ENCODE results near the gene NOM1.
"Not testable (repeated sequence)": the region's sequence is repeated elsewhere in the genome, so short reads cannot be mapped to it uniquely, and the experiment has no call there.

Gene NOM1

GRCh38 chr7:156919132-156919713 lies 30.3 kb upstream of the NOM1 start:
- no peak for TF ChIP-seq ZFX (IDR thresholded peaks at IDR 0.05)
- no peak for TF ChIP-seq CTCF (conservative IDR thresholded peaks at IDR 0.05)
- H3K27ac ChIP-seq, result no peak overlapping the region

DNA sequence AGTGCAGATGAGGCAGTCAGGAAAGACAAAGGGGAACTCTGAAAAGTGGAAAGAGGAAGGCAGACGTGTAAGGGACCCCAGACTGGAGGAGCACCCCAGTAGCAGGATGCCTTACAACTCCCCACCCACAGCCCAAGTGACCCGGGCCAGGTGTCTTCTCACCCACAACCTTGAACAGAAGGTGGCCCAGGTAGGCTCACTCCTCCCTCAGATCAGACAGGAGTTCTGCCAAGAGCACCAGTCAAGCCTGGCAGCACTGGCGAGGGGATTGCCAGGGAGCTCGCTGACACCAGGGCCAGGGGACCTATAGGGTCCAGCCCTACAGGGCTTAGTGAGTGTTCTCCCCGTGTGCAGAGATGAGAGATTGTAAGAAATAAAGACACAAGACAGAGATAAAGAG lies 29.4 kb upstream of the NOM1 start:
- no peak for TF ChIP-seq ZFX (IDR thresholded peaks at IDR 0.05)
- TF ChIP-seq CTCF (conservative IDR thresholded peaks at IDR 0.05), result no peak
- H3K27ac ChIP-seq, result no peak overlapping the region

DNA sequence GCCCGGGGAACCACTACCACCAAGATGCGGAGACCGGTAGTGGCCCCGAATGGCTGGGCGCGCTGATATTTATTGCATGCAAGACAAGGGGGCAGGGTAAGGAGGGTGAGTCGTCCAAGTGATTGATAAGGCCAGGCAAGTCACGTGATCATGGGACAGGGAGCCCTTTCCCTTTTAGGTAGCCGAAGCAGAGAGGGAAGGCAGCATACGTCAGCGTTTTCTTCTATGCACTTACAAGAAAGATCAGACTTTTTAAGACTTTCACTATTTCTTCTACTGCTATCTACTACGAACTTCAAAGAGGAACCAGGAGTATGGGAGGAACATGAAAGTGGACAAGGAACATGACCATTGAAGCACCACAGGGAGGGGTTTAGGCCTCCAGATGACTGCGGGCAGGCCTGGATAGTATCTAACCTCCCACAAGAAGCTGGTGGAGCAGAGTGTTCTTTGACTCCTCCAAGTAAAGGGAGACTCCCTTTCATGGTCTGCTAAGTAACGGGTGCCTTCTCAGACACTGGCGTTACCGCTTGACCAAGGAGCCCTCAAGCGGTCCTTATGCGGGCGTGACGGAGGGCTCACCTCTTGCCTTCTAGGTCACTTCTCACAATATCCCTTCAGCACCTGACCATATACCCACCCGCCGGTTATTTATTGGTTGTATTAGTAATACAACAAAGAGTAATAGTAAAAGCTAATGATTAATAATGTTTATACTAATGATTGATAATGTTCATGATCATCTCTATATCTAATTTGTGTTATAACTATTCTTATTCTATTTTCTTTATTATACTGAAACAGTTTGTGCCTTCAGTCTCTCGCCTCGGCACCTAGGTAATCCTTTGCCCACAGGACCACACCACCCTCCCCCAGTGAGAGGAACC lies 28.8 kb upstream of the NOM1 start:
- not testable (repeated sequence) for H3K27ac ChIP-seq

- H3K27ac ChIP-seq, result not testable (repeated sequence)
Measured at GRCh38 chr7:156922304-156922703, 27.2 kb upstream of the NOM1 start.

- H3K27ac ChIP-seq, result not testable (repeated sequence)
Measured at GRCh38 chr7:156925821-156926220, 23.7 kb upstream of the NOM1 start.

DNA sequence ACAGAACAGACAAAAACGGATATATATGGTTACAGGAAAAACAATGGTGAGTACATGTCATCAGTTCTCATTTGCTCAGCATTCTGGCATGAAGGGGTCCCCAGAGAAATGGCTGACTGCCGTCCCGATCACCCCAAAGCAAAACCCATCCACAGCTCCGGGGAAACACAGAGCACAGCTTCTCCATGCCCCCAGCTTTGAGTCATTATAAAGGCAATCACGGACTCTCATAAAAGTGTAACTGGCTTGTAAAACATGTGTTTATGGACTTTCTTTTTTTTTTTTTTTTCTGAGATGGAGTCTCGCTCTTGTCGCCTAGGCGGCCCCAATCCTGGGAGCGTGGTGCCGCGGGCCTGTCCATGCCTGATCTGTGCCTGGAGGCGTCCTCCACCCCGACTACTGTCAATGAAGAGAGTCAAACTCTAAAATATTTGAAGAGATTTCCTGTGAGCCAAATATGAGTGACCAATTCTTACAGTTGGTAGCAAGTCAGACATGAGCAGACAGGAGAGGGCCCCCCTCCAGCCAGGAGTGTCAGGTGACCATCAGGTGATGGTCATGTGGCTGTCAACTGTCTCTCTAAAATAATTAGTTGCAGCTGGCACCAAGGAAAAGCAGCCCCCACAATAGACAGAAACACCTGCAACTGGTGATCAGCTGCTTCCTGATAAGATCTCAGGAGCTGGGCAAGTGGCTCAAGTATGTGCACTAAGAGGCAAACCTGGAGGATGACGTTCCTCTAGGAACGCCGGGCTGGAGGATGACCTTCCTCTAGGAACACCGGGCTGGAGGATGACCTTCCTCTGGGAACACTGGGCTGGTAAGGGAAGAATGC lies 21.7 kb upstream of the NOM1 start:
- no peak for TF ChIP-seq CTCF (conservative IDR thresholded peaks at IDR 0.05)
- H3K27ac ChIP-seq, result peak overlapping the region; percentile 18

DNA sequence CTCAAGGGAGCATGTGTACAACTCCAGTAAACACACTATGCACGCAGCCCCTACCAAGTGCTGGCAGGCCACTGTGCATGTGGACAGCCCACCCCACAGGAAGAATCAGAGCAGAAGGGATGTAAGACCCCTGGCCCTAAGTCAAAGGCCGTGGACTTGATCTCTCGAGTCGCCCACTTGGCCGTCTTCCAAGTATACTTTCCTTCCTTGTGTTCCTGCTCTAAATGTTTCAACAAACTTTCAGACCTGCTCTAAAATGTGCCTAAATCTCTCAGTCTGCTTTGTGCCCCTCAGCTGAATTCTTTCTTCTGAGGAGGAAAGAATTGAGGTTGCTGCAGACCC lies 21.1 kb upstream of the NOM1 start:
- TF ChIP-seq ZFX (IDR thresholded peaks at IDR 0.05) (no peak), CTCF (conservative IDR thresholded peaks at IDR 0.05) (no peak)
- H3K27ac ChIP-seq, result peak overlapping the region; percentile 18

- H3K27ac ChIP-seq, result no peak overlapping the region
- TF ChIP-seq ZFX (IDR thresholded peaks at IDR 0.05), result no peak
- TF ChIP-seq CTCF (conservative IDR thresholded peaks at IDR 0.05), result no peak
Measured at GRCh38 chr7:156929789-156930539, 19.5 kb upstream of the NOM1 start.

Data from C4-2B (cell line).